LoVo (cell line): ENCODE results near the gene HOXA5.
A peak's percentile ranks its signal among the peaks of the same experiment; 100 is the strongest.

Source experiments
- DNase-seq: peaks from one replicate; pipeline ENCODE4 v3.0.0-alpha.2; 2016; ENCODE audit warnings: low spot score

Gene HOXA5

DNA sequence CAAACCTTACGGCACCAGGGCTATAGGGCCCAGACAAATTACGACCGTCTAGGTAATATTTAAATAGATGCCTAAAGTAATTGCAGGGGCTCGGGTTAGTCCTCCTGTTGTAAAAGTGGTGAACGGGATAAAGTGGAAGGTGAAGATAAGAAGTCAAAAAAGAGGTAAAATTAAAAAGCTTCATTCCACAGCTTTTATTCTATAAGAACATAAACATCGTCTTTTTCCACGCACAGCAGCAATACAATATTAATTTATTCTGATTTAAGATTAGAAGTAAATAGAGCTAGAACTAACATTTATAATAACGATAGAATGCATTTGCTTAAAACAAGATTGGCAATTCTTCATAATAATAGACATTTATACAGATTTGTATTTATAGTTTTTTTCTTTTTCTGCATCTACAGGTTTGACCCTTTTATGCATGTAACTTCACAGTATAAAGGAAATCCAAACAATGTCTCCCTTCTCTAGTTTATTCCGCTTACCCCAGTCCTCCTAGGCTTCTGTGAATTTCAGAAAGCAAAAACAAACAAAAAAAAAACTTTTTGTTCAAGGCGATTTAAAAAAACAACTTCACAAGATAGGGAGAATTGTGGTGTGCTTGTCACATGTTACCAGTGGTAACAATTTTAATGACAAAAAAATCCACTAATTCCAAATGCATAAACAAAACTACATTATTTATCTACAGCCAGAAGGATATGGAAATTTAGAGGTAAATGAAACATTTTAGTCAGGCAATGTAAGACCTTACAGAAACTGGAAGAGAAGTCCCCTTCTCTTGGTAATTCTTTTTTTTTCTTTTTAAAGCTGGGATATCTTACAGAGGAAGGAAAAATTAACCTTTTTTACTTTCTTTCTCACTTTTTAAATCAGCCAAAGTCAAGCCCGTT is 27.2 kb upstream of the HOXA5 start:
- peak; percentile 18 for DNase-seq

DNA sequence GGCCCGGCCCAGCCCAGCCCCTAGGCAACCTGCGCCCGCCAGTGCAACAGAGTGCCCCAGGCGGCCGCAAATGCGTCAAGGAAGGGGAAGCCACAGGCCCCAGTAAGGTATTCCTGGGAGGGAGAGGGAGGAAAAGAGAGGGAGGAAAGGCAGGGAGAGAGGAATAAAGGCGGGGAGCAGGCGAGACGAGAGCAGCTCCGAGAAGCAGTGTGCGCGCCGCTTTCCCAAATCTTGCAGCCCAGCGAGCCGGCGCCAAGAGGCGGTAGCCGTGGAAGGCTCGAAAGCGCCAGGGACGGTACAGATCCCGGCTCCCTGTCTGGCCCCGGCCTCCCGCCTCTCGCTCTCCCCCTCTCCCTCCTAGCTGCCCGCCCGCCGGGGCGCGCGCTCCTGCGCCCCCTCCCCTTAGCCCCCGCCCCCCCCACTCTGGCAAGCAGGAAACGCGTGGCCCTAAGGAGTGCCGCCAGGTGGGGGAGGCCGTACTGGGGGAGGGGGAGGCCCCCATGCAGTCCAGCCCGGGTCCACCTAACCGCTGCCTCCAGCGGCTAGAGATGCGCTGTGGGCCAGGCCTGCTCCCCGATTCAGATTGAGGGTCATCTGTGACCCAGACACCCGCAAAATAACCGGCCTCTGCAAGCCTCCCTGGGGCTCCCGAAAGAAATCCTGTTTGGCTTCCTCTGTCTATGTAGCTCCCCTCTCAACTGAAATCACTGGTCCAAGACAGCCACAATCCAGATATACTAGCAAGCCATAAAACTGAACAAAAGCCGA is 26.4 kb upstream of the HOXA5 start:
- DNase-seq, result peak; percentile 58

DNA sequence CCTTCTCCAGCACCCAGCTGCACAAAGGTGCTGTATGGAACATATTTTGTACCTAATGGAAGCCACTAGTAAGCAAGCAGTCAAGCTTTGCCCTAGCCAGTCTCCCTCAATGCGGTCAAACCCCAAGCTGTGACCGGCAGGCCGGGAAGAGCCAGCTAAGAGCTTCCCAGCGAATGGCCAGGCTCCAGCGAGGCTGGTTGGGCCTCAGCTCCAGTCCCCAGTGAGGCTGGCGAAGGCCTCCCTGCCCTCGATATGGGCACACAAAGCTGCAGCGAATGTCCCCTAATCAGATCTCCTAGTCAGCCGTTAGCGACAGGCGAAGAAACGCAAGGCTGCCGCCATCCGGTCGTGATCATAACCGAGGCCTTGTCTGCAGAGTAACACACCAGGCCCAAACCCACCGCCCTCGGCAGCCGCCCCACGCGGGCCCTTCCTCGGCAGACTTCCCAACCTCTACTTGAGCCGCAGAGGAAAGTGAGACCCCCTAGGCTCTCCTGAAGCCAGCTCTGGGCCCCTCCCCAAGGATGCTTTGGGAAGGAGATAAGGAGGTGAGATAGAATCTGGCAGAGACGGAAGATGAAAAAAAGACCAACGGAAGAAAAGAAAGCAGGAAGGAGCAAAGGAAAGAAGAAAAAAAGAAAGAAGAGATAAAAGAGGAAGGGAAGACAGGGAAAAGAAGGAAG is 24.9 kb upstream of the HOXA5 start:
- DNase-seq, result peak; percentile 79

DNA sequence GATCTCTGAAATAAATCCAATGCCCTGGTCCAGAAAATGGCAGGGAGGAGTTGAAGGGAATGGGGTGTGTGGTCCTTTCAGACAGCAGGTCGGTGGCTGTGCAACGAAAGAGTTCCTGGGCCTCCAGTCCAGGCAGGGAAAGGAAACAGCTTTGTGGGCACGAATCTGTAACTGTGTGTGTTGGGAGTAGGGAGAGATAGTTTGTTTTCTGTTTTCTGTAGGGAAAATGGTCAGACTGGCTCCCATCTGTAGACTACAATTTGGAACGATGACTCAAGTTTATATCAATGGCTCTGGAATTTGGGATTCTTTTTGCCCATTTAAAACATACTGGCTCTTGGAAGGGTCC is 24.4 kb upstream of the HOXA5 start:
- peak; percentile 27 for DNase-seq

DNA sequence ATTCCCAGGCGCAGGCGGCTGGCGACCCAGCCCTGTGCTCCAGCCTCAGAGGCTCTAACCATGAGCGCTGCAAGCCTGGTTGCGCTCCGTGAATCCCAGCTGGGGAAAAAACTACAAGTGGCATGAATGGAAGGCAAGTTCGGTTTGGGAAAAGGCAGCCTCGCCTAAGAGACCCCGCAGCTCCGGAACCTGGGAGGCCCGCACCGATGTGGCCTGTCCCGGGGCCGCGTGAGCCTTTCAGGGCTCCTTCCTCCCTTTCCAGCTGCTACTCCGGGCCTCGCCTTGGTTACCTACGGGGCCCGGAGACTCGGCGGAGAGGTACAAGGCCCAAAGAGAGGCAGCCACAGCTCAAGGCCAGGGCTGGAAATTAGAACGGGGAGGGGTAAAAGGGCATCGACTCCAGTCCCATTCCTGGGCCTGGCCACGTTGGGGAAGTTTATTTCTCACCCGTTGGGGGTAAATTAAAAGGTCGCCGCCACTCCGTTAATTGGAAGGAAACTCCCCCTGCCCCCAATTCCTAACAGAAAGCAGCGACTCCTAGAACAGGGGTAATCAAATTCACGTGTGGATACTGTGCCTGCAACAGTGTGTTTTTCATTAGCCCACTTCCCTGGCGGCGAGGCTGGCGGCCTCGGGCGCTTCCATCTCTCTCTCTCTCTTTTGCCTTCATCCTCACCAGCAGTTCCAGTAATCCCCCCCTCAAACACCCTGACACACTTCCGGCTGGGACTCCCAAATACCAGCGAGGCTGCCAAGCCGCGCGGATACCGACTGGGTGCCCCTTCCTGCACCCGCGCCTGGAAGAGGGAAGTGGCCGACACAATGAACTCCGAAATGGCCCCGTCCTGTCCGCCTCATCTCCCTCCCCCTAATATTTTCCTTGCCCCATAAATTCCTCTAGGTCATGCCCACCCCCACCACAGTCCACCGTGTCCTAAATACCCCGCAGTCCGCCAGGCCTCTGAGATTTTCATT is 23.3 kb upstream of the HOXA5 start:
- peak; percentile 82 for DNase-seq

DNA sequence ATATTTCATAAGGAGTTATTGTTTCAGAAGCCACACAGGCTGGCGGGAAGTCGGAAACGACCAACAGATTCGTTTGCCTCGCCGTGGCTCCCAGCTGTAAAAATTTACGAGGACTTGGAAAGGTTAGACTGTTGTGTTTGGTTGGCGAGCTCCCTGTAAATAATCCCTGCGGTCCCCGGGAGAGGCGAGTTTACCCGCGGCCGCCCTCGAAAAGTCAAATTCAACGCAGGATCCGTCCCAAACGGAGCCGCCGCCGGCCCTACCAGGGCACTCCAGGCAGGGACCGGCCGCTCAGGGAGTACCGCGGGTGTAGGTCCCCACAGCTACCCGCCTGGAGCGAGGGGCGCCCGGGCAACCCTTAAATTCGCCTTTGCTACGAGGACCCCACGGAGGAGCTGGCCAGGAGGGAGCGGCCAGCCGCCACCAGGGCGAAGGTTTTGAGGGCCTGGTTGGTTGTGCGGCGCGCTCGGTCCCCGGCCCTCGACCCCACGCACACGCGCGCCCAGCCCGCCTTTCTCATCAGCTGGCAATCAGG is 22.6 kb upstream of the HOXA5 start:
- DNase-seq, result no peak

DNA sequence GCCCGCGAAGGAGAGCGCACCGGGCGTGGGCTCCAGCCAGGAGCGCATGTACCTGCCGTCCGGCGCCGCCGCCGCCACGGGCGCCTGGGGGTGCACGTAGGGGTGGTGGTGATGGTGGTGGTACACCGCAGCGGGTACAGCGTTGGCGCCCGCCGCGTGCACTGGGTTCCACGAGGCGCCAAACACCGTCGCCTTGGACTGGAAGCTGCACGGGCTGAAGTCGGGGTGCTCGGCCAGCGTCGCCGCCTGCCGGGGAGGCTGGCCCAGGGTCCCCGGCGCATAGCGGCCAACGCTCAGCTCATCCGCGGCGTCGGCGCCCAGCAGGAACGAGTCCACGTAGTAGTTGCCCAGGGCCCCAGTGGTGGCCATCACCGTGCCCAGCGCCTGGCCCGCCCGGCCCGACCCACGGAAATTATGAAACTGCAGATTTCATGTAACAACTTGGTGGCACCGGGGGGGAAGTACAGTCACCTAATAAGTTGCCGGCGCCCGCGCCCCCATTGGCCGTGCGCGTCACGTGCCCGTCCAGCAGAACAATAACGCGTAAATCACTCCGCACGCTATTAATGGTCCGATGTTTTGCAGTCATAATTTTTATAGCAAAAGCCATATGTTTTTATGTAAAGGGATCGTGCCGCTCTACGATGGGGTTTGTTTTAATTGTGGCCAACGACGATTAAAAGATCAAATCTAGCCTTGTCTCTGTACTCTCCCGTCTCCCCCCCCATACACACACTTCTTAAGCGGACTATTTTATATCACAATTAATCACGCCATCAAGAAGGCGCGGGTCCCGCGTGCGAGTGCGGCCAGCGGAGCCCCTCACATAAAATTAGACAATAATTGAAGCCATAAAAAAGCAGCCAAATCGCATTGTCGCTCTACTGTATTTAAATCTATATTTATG is 21.9 kb upstream of the HOXA5 start, which contains the start of gene HOXA9:
HOXA9 (minus strand) TSS at position 449 of the 907 bp plus-strand sequence; CDS start at position 369, 80 bp downstream.
- DNase-seq, result peak; percentile 99

DNA sequence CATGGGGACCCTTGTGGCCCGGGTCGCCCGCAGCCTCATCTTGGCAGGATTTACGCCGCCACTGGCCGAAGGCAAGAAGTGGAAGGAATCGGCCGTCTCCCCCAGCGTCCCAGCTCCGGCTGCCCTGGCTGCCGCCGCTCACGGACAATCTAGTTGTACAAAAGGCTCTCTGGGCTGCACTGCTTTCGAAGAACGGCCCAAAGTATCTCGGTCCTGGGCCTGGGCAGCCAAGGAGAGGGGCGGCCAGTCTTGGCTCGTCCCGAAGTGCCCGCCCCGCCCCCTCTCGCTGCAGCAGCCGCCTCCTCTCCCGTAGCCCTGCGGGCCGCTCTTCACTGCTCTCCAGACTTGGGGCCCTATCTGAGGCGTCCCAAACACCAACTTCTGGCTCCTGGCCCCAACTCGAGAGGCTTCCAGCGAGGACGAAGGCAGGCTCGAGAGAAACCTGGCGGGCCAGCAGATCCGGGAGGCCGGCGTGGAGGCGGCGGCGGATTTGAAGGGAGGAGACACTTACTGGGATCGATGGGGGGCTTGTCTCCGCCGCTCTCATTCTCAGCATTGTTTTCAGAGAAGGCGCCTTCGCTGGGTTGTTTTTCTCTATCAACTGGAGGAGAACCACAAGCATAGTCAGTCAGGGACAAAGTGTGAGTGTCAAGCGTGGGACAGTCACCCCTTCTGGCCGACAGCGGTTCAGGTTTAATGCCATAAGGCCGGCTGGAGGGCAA is 21.0 kb upstream of the HOXA5 start:
- peak; percentile 57 for DNase-seq

DNA sequence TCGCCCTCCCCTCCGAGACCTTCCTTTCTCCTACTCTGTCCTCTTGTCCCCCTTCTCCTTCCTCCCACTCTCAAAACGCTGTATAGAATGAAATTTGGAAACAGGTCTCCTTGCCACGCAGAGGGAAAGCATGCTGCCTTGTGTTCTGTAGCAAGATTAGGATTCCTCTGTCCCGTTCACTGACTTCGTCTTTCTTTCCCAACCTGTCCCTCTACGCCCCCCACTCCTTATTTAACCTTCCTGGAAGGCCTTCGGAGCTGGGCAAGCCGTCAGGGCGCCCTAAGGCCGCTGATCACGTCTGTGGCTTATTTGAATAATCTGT is 20.5 kb upstream of the HOXA5 start:
- DNase-seq, result no peak

DNA sequence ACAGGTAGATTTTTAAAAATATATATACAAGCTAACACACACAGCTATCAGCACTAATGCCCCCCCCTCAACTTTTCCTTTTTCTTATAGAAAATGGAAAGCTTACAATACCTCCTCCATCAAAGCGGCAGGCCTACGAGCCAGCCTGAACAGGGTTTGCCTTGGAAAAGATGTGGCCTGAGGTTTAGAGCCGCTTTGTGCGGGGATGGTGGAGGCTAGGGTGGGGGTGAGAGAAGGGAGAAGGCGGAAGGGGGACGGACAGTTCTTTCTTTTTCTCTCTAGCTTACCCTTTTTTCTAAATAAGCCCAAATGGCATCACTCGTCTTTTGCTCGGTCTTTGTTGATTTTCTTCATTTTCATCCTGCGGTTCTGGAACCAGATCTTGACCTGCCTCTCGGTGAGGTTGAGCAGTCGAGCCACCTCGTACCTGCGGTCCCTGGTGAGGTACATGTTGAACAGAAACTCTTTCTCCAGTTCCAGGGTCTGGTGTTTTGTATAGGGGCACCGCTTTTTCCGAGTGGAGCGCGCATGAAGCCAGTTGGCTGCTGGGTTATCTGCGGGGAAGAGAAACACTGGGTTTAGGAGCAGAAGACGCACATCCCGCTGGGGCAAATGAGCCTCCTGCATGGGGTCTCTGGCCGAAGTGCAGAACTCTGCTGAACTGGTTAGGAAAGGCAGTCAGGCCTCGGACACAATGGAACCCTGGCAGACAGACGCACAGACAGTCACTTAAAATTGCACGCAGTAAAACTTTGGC is 20.0 kb upstream of the HOXA5 start:
- DNase-seq, result peak; percentile 24

DNA sequence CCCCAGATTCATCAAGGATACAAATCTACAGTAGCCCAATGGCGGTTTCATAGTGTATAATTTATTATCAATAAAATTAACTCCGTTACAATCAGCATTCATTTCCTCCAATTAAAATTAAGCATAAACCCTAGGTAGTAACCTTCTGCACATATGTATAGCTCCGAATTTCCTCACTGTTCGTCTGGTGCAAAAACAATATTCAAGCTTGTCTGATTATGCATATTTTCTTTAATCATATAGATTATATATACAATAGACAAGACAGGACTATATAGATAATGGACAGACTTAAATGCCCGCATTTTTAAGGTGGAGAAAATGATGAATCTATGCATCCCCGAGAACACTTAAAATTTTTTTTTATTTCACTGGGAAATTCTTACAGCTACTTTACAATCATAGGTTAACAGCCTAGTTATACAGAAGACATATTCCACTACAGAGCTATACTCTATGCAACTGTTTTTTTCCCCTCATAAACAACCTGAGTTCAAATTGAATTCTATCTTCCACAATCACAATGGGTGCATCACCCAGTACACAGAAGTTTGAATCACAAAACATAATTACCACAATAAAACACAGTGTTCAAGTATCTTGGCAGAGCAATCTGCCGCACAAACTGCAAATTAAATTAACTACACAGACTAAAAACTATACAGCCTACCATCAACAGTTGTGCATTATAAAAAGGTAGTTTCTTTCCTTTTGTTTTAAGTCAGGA is 19.2 kb upstream of the HOXA5 start:
- DNase-seq, result peak; percentile 19

DNA sequence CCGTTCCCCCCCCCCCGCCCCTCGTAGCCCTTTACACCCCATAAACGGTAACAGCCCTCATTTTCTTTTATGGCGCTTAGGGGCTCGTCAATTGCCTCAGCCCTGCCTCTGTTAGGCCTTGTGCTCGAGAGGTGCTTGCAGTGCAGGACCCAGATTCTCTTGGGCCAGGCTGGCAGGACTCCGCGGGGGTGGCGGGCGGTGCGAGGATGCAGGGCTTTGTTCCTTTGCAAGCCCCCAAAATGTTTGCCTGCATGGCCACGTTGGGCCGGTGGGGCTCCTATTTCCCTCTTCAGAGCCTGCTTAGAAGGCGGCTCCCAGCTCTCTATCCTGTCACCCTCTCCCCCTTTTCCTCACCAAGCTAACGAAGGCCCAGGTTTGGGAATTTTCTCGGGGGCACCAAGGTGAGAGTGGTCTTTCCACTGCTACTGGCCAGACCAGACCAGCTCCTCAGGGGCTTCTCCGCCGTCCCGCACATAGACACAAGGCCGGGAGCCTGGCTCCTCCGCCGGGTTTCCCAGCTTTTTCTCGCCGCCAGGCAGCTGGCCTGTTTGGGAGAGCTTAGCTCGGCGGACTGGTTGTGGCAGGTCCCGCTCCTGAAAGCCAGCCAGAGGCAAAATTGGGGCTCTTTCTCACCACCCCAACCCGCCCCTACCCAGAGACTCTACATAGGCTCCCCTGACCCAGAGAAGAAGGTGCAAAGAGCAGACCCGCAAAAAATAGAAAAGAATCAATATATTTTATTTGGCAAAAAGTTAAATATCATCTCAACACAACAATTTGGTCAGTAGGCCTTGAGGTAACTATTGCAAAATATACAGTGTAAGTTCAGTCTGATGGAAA is 18.5 kb upstream of the HOXA5 start:
- DNase-seq, result peak; percentile 43

DNA sequence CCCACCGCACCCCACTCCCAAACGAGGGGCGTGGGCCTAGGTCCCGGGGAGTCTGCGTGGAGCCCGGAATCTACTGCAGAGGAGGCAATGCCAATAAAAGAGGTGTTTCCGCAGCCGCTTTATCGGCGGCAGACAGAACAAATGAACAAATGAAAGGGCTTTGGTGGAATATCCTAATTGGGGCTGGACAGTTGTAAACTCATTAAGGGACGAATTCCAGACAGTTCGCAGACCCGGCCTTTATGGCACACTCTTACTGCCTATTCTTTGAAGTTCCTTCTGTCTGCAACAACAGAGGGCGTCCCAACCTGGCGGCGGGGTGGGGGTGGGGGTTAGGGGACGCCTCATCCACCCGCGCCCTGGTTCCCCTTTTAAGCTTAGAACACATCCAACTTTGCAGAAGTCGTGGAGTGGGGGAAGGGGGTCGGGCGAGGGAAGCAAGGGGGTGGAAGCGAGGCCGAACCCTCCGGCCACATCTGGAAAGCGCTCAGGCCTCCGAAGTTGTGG is 17.8 kb upstream of the HOXA5 start:
- peak; percentile 75 for DNase-seq

DNA sequence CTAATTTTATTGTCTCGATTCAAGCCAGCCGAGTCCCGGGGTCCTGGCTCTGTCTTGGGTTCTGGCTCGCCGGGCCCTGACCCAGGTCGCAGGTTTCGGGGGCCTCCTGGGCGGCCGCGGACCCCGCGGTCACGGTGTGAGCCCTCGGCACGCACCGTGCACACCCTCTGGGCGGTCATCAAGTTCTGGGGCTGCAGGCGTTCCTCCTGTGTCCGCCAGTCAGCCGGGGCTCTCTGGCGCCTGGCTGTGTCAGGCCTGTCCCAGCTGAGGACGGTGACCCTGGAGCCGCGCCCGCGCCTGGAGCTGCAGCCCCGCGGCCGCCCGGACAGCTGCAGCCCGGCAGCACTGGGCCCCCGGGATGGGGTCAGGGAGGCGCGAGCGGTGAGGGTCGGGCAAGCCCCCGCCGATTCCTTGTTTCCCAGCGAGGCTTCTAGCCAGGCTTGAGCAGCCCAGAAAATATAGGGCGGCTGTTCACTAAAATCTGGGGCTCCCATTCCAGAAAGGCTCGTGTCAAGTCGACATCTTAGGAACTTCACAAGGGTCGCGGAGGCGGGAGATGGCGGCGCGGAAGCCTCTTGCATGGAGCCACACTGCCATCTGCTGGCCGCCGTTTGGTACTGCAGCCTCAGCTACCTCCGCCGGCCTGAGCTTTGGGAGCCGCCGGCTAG is 17.2 kb upstream of the HOXA5 start:
- peak; percentile 95 for DNase-seq

DNA sequence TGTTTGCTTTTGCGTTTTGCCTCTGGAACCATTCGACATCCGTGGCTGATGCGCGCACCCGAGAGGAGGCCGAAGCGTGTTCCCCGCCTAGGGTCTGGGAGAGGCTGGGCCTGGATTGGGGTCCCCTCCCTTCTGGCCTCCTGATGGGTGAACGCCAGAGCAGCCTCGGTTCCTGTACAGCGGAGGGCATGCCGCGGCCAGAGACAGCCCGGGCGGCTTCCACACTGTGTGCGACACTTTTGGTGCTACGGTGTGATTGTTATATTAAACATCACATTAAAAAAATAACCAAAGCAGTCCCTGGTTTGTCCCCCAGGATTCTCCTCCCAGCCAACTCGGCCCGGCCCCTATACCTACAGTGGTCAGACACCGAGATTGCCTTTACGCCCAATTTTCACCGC is 16.7 kb upstream of the HOXA5 start:
- DNase-seq, result peak; percentile 37
